BLaER1 treated with 17β-estradiol and CSF1 and Interleukin-3, amounts not matched to agents 10 nM and 100 nM (cell line): ENCODE data around the gene TMEM52B.
A peak's percentile ranks its signal among the peaks of the same experiment; 100 is the strongest.
"Not testable (repeated sequence)": the region's sequence is repeated elsewhere in the genome, so short reads cannot be mapped to it uniquely, and the experiment has no call there.

Experiments
- H3K27ac ChIP-seq, 11 experiments: shearing (Covaris generic); formaldehyde crosslinking; 2 replicates each; pipeline ENCODE4 v1.8.1; 2022
- H3K27me3 ChIP-seq, 11 experiments: shearing (Covaris generic); formaldehyde crosslinking; 2 replicates each; pipeline ENCODE4 v1.8.1; 2022
- H3K36me3 ChIP-seq, 11 experiments: shearing (Covaris generic); formaldehyde crosslinking; 2 replicates each; pipeline ENCODE4 v1.8.1; 2022
- H3K4me1 ChIP-seq, 10 experiments: shearing (Covaris generic); formaldehyde crosslinking; 2 replicates each; pipeline ENCODE4 v1.8.1; 2022
- H3K4me2 ChIP-seq, 11 experiments: shearing (Covaris generic); formaldehyde crosslinking; 2 replicates each; pipeline ENCODE4 v1.8.1; 2022
- H3K4me3 ChIP-seq, 10 experiments: shearing (Covaris generic); formaldehyde crosslinking; 2 replicates each; pipeline ENCODE4 v1.8.1; 2022
- H3K9ac ChIP-seq, 11 experiments: shearing (Covaris generic); formaldehyde crosslinking; 2 replicates each; pipeline ENCODE4 v1.8.1; 2022
- H3K9me3 ChIP-seq, 11 experiments: shearing (Covaris generic); formaldehyde crosslinking; replicated peaks in 1 of 11; 2 replicates each; pipeline ENCODE4 v1.8.1; 2022
- H4K20me1 ChIP-seq, 11 experiments: shearing (Covaris generic); formaldehyde crosslinking; 2 replicates each; pipeline ENCODE4 v1.8.1; 2022
- Cebpa-rat ChIP-seq, 11 experiments: shearing (Covaris generic); IDR thresholded peaks; 2 replicates each; pipeline ENCODE4 v1.8.1; 2022

TMEM52B gene

GRCh38 chr12:10179776-10180181 lies 947 bp downstream of the TMEM52B start:
- no peaks in the 10 kb centered on the region for H4K20me1 ChIP-seq
- TF ChIP-seq Cebpa-rat (IDR thresholded peaks at IDR 0.05) = no peak
- no peaks in the 10 kb centered on the region for H3K36me3 ChIP-seq
- no peaks in the 10 kb centered on the region for H3K9me3 ChIP-seq
- H3K4me1 ChIP-seq = peaks cover 0 to 59% (median 9%) of the 10 kb centered on the region in 10 experiments; a peak in 10 of 20 replicates
- H3K4me2 ChIP-seq = peak overlapping the region in 2 of 11 experiments; percentile 15 to 22; a peak in 1 of 22 replicates
- H3K27ac ChIP-seq = no peak overlapping the region
- no peaks in the 10 kb centered on the region for H3K27me3 ChIP-seq
- H3K4me3 ChIP-seq = no peak overlapping the region
- H3K9ac ChIP-seq = no peak overlapping the region

DNA sequence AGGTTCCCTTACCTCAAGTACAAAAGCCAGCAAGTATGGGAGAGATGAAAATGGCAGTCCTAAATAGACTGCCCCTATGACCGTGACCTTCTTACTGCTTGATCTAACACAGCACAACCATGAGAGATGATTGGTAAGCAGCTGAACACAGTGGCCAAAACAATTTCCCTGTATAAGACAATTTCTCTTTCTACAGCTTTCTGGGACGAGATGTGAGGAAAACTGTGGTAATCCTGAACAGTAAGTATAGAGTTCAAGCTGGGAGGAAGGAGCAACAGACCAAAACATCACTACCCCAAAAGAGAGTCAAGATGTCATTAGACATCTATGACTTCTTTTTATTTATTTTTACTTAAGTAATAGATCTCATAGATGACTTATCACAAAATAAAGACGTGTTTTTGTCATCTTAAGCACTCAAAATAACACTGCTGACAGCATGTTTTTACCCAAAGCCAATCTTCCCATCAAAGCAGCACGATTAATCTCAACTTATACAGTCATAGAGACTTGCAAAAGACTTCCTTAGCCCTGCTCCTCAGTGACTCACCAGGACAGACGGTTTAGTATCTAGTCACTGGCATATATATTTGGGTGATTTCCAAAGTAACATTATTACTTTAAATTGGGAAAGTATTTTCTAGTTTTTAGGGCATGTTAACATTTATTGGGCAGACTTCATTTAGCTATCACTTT lies 3.7 kb downstream of the TMEM52B start:
- Histone ChIP-seq H4K20me1 (no peaks in the 10 kb centered on the region), H3K4me2 (peak overlapping the region in 5 of 11 experiments; percentile 35 to 83 (median 52); a peak in 10 of 22 replicates), H3K27me3 (no peaks in the 10 kb centered on the region), H3K4me3 (no peak overlapping the region), H3K4me1 (peaks cover 0 to 82% (median 11%) of the 10 kb centered on the region in 10 experiments; a peak in 10 of 20 replicates), H3K27ac (peak overlapping the region in 4 of 11 experiments; percentile 55 to 81 (median 76); a peak in 9 of 22 replicates), H3K9ac (peak overlapping the region in 4 of 11 experiments; percentile 2 to 44 (median 18); a peak in 6 of 22 replicates), H3K36me3 (no peaks in the 10 kb centered on the region), H3K9me3 (no peaks in the 10 kb centered on the region)
- no peak for TF ChIP-seq Cebpa-rat (IDR thresholded peaks at IDR 0.05)

GRCh38 chr12:10184261-10184843 lies 5.5 kb downstream of the TMEM52B start:
- H3K4me3 ChIP-seq = no peak overlapping the region
- peak overlapping the region in 1 of 11 experiments; percentile 32; a peak in 1 of 22 replicates for H3K9ac ChIP-seq
- TF ChIP-seq Cebpa-rat (IDR thresholded peaks at IDR 0.05) = 0 out of 22 replicates have a peak, but pooled peaks of 1 of the 11 experiments have one; percentile 21
- H3K9me3 ChIP-seq = no peaks in the 10 kb centered on the region
- peak overlapping the region in 4 of 11 experiments; percentile 30 to 81 (median 69); a peak in 7 of 22 replicates for H3K27ac ChIP-seq
- H3K27me3 ChIP-seq = no peaks in the 10 kb centered on the region
- H3K36me3 ChIP-seq = no peaks in the 10 kb centered on the region
- no peaks in the 10 kb centered on the region for H4K20me1 ChIP-seq
- peaks cover 0 to 76% (median 11%) of the 10 kb centered on the region in 10 experiments; a peak in 10 of 20 replicates for H3K4me1 ChIP-seq
- H3K4me2 ChIP-seq = peak overlapping the region in 5 of 11 experiments; percentile 2 to 83 (median 52); a peak in 8 of 22 replicates

DNA sequence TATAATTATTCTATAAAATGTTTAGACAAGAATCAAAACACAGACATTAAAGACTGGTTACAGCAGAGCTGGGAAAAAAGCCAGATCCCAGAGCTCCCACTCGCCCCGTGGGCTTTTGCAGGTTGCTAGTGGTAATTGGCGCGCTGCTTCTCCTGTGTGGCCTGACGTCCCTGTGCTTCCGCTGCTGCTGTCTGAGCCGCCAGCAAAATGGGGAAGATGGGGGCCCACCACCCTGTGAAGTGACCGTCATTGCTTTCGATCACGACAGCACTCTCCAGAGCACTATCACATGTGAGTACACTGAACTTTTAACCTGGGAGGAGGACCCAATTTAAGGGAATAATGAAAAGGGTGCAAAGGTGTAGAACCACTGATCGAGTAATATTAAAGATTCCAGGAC lies 7.5 kb downstream of the TMEM52B start:
- no peak overlapping the region; a peak in 1 of 22 replicates for H3K27ac ChIP-seq
- H3K27me3 ChIP-seq = no peaks in the 10 kb centered on the region
- 0 out of 22 replicates have a peak overlapping the region, but pooled peaks of 1 of the 11 experiments have one; percentile 18 for H3K9ac ChIP-seq
- H4K20me1 ChIP-seq = no peaks in the 10 kb centered on the region
- no peak for TF ChIP-seq Cebpa-rat (IDR thresholded peaks at IDR 0.05)
- H3K36me3 ChIP-seq = no peaks in the 10 kb centered on the region
- H3K4me1 ChIP-seq = peaks cover 0 to 60% (median 11%) of the 10 kb centered on the region in 10 experiments; a peak in 10 of 20 replicates
- no peaks in the 10 kb centered on the region for H3K9me3 ChIP-seq
- H3K4me3 ChIP-seq = no peak overlapping the region
- H3K4me2 ChIP-seq = peak overlapping the region in 7 of 11 experiments; percentile 7 to 83 (median 45); a peak in 8 of 22 replicates

DNA sequence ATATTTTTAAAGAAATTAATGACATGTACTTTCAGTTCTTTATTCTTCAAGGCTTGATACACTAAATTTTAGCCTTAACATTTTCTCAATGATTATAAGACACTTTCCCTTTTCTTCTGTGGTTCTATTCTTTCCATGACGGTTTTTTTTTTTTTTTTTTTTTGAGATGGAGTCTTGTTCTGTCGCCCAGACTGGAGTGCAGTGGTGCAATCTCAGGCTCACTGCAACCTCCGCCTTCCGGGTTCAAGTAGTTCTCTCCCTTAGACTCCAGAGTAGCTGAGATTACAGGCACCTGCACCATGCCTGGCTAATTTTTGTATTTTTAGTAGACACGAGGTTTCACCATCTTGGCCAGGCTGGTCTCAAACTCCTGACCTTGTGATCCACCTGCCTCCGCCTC lies 8.1 kb downstream of the TMEM52B start:
- H3K27me3 ChIP-seq, H3K9ac ChIP-seq, H4K20me1 ChIP-seq, H3K4me3 ChIP-seq, H3K27ac ChIP-seq, H3K36me3 ChIP-seq, H3K9me3 ChIP-seq: not testable (repeated sequence)
- Histone ChIP-seq H3K4me1 (peaks cover 0 to 53% (median 11%) of the 10 kb centered on the region in 10 experiments; a peak in 10 of 20 replicates), H3K4me2 (peak overlapping the region in 2 of 11 experiments; percentile 13 to 83; a peak in 3 of 22 replicates)

GRCh38 chr12:10189653-10190052 lies 10.8 kb downstream of the TMEM52B start:
- H3K9ac ChIP-seq = no peak overlapping the region

DNA sequence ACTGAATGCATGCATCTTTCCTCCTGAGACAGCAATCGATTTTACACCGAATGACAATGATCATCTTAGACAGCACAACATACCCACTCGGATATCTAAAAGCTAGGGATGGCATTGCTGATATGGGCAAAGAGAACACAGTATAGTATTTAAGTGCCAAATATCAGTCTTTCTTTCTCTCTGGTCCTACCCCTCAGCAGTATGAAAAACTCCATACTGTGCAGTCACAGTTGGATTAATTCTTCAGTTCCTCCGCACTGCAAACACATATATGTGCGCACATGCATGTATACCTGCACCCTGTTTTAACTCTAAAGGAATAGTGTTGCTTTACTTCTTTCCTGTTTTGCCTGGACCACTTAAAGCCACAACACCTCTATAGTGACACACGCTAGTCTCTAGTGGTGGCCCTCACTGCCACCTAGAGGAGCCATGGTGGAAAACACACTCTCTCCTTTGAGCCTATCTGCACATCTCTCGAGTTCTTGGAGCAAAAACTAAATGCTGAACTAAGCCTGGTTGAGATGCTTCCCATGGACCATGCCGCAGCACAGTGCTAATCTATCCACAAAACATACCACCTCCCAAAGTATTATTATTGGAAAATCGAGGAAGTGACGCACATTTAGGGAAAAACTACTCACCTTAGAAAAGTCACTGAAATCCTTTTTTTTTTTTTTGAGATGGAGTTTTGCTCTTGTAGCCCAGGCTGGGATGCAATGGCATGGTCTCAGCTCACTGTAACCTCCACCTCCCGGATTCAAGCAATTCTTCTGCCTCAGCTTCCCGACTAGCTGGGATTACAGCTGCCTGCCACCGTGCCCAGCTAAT lies 11.9 kb downstream of the TMEM52B start:
- Histone ChIP-seq H3K4me1 (peaks cover 11 to 31% (median 20%) of the 10 kb centered on the region in 10 experiments), H3K27me3 (peaks cover 0 to 31% (median 0%) of the 10 kb centered on the region in 11 experiments; a peak in 8 of 22 replicates), H3K36me3 (no peaks in the 10 kb centered on the region), H3K27ac (no peak overlapping the region), H3K9ac (no peak overlapping the region), H3K9me3 (no peaks in the 10 kb centered on the region), H3K4me2 (no peak overlapping the region), H3K4me3 (no peak overlapping the region), H4K20me1 (no peaks in the 10 kb centered on the region)
- no peak for TF ChIP-seq Cebpa-rat (IDR thresholded peaks at IDR 0.05)

More at GRCh38 chr12:10189653-10190052, 10.8 kb downstream of the TMEM52B start:
- H3K4me2 ChIP-seq = no peak overlapping the region
- no peak for TF ChIP-seq Cebpa-rat (IDR thresholded peaks at IDR 0.05)
- no peak overlapping the region for H3K27ac ChIP-seq
- peaks cover 4 to 32% (median 10%) of the 10 kb centered on the region in 10 experiments for H3K4me1 ChIP-seq
- H4K20me1 ChIP-seq = no peaks in the 10 kb centered on the region
- no peaks in the 10 kb centered on the region for H3K36me3 ChIP-seq
- no peak overlapping the region for H3K4me3 ChIP-seq
- H3K9me3 ChIP-seq = no peaks in the 10 kb centered on the region
- H3K27me3 ChIP-seq = peaks cover 0 to 24% (median 0%) of the 10 kb centered on the region in 11 experiments; a peak in 7 of 22 replicates

DNA sequence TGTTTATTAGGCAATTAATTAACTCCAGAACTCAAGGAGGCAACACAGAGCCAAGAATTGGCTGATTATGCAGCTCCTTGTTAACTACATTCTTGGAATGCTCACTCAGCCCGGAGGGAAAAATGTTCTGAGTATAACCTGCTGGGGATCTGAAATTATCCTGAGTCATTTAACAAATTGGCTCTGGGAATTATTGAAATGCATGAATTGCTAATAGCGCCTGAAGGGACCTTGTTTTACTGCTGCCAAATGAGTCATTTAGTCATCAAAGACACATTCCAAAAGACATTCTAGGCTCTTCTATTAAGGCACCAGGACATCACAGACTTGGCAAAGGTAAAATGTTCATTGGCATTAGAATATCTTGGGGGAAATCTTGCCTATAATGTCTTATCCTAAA lies 13.0 kb downstream of the TMEM52B start:
- no peak for TF ChIP-seq Cebpa-rat (IDR thresholded peaks at IDR 0.05)
- Histone ChIP-seq H4K20me1 (no peaks in the 10 kb centered on the region), H3K36me3 (no peaks in the 10 kb centered on the region), H3K4me3 (no peak overlapping the region), H3K9me3 (no peaks in the 10 kb centered on the region), H3K27ac (no peak overlapping the region), H3K9ac (no peak overlapping the region), H3K27me3 (peaks cover 0 to 34% (median 0%) of the 10 kb centered on the region in 11 experiments; a peak in 8 of 22 replicates), H3K4me1 (peaks cover 13 to 32% (median 29%) of the 10 kb centered on the region in 10 experiments), H3K4me2 (no peak overlapping the region)
